BLaER1 treated with 17β-estradiol and CSF1 and Interleukin-3, amounts not matched to agents 10 nM and 100 nM (cell line): ENCODE results near the gene MEF2A.

Source experiments
- H3K27ac ChIP-seq, 11 experiments: shearing (Covaris generic); formaldehyde crosslinking; 2 replicates each; pipeline ENCODE4 v1.8.1; 2022
- H3K27me3 ChIP-seq, 11 experiments: shearing (Covaris generic); formaldehyde crosslinking; 2 replicates each; pipeline ENCODE4 v1.8.1; 2022
- H3K36me3 ChIP-seq, 11 experiments: shearing (Covaris generic); formaldehyde crosslinking; 2 replicates each; pipeline ENCODE4 v1.8.1; 2022
- H3K4me1 ChIP-seq, 10 experiments: shearing (Covaris generic); formaldehyde crosslinking; 2 replicates each; pipeline ENCODE4 v1.8.1; 2022
- H3K4me2 ChIP-seq, 11 experiments: shearing (Covaris generic); formaldehyde crosslinking; 2 replicates each; pipeline ENCODE4 v1.8.1; 2022
- H3K4me3 ChIP-seq, 10 experiments: shearing (Covaris generic); formaldehyde crosslinking; 2 replicates each; pipeline ENCODE4 v1.8.1; 2022
- H3K9ac ChIP-seq, 11 experiments: shearing (Covaris generic); formaldehyde crosslinking; 2 replicates each; pipeline ENCODE4 v1.8.1; 2022
- H3K9me3 ChIP-seq, 11 experiments: shearing (Covaris generic); formaldehyde crosslinking; replicated peaks in 1 of 11; 2 replicates each; pipeline ENCODE4 v1.8.1; 2022
- H4K20me1 ChIP-seq, 11 experiments: shearing (Covaris generic); formaldehyde crosslinking; 2 replicates each; pipeline ENCODE4 v1.8.1; 2022
- Cebpa-rat ChIP-seq, 11 experiments: shearing (Covaris generic); IDR thresholded peaks; 2 replicates each; pipeline ENCODE4 v1.8.1; 2022

Gene MEF2A

DNA sequence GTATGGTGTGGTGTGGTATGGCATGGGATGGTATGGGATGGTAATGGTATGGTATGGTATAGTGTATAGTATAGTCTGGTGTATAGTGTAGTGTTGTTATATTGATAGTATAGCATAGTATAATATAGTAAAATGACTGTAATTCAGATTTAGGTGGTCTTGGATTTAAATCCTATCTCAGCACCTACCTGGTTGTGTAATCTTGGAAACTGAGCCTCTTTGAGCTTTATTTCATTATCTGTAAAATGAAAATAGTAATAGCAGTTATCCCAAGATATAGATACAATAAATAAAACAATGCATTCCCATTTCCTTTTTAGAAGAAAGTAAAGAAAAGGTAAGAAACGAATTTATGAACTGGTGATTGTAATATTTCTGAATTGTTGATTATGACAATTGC, 27.5 kb upstream of the MEF2A start:
- Histone ChIP-seq H3K9ac (no peak overlapping the region), H3K4me3 (no peak overlapping the region), H4K20me1 (no peaks in the 10 kb centered on the region), H3K27me3 (no peaks in the 10 kb centered on the region), H3K36me3 (no peaks in the 10 kb centered on the region), H3K4me1 (peaks cover 0 to 11% (median 7%) of the 10 kb centered on the region in 10 experiments; a peak in 10 of 20 replicates), H3K4me2 (no peak overlapping the region), H3K9me3 (peaks cover 0 to 12% (median 9%) of the 10 kb centered on the region in 11 experiments; a peak in 16 of 22 replicates), H3K27ac (no peak overlapping the region)
- no peak for TF ChIP-seq Cebpa-rat (IDR thresholded peaks at IDR 0.05)

DNA sequence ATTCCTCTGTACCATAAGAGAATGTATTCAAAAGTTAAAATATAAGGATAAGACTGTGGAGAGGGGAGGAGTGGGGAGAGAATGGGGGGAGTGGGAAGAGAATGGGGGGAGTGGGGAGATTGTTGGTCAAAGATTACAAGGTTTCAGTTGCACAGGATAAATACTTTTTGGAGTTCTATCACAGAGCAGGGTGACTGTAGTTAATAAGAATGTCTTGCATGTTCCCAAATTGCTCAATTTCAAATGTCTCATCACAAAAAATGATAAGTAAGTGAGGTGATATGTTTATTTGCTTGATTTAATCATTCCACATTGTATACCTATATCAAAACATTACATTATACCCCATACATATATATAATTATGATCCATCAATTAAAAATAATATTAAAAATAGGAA, 23.0 kb upstream of the MEF2A start:
- Histone ChIP-seq H3K9ac (no peak overlapping the region), H4K20me1 (no peaks in the 10 kb centered on the region), H3K27me3 (no peaks in the 10 kb centered on the region), H3K36me3 (no peaks in the 10 kb centered on the region), H3K4me2 (no peak overlapping the region), H3K4me3 (no peak overlapping the region), H3K27ac (no peak overlapping the region), H3K4me1 (peaks cover 0 to 5% (median 0%) of the 10 kb centered on the region in 10 experiments; a peak in 2 of 20 replicates), H3K9me3 (no peaks in the 10 kb centered on the region)
- TF ChIP-seq Cebpa-rat (IDR thresholded peaks at IDR 0.05): no peak

DNA sequence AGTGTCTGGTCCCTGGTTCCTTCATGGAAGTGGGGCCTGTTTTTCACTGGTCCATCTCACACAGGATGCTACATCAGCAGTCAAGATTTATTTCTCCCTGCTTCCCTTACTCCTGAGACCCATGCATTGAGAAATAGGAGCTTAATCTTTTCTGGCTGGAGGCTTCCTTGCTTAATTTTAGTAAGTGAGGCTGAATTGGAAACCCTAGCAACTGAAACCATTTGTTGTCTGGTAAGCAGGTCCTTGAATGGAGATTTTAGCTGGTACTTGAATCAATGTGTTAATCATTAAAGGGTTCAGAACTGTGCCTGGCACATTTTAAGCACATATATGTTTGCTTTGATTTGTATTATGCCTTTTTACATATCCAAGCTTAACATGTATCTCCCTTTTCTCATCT, 20.2 kb upstream of the MEF2A start:
- no peak overlapping the region for H3K4me3 ChIP-seq
- no peak for TF ChIP-seq Cebpa-rat (IDR thresholded peaks at IDR 0.05)
- no peaks in the 10 kb centered on the region for H3K36me3 ChIP-seq
- H3K27me3 ChIP-seq: no peaks in the 10 kb centered on the region
- peaks cover 0 to 5% (median 0%) of the 10 kb centered on the region in 10 experiments; a peak in 2 of 20 replicates for H3K4me1 ChIP-seq
- no peak overlapping the region for H3K9ac ChIP-seq
- peaks cover 6 to 14% (median 11%) of the 10 kb centered on the region in 11 experiments; a peak in 15 of 22 replicates for H3K9me3 ChIP-seq
- H4K20me1 ChIP-seq: no peaks in the 10 kb centered on the region
- no peak overlapping the region for H3K27ac ChIP-seq
- H3K4me2 ChIP-seq: no peak overlapping the region

DNA sequence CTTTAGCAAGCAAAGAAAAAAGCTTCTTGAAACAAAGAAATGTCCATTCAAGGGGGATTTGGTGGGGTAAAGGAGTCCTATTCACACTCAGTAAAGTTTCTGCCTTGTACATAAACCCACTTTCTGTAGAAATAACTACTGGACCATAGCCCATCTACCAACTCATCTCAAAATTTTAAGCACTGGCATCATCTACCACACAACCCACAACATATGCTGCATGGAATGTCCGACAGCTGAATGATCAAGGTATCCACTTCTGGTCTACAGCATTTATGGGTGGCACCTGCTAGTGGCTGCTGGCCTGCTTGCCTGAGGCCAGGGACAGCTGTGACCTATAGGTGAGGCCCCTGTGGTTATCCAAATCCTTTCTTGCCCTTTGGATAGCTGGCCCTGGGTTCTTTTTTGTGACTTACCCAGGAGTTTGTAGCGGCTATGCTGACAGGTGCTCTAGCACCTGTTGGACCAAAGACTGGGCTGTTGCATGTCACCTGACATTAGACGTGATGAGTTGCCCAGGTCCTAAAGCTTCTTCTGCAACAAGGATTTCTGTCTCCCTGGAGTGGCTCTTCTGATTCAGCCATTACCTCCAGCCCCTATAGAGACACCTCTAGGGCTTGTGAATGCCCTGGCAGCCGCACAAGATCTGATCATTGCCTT, 19.2 kb upstream of the MEF2A start:
- Histone ChIP-seq H3K9ac (no peak overlapping the region), H4K20me1 (no peaks in the 10 kb centered on the region), H3K4me1 (peaks cover 0 to 5% (median 0%) of the 10 kb centered on the region in 10 experiments; a peak in 2 of 20 replicates), H3K27ac (no peak overlapping the region), H3K4me3 (no peak overlapping the region), H3K4me2 (no peak overlapping the region; a peak in 1 of 22 replicates), H3K9me3 (peaks cover 8 to 24% (median 15%) of the 10 kb centered on the region in 11 experiments; a peak in 15 of 22 replicates), H3K36me3 (no peaks in the 10 kb centered on the region), H3K27me3 (no peaks in the 10 kb centered on the region)
- no peak for TF ChIP-seq Cebpa-rat (IDR thresholded peaks at IDR 0.05)

DNA sequence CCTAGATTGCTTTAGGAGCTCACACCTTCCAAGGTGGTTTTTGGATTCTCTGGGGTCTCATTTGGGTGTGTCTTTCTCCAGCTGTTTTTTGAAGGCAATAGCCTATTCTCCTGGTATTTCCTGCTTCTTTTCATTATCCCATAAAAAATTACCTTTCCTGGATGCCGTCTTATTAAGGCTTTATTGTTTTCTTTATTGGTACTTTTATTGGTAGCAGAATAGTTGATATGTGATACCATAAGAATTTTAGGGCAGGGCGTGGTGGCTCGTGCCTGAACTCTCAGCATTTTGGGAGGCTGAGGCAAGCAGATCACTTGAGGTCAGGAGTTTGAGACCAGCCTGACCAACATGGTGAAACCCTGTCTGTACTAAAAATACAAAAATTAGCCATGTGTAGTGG, 18.3 kb upstream of the MEF2A start:
- no peak for TF ChIP-seq Cebpa-rat (IDR thresholded peaks at IDR 0.05)
- Histone ChIP-seq H3K4me3 (no peak overlapping the region), H4K20me1 (no peaks in the 10 kb centered on the region), H3K4me1 (peaks cover 0 to 5% (median 0%) of the 10 kb centered on the region in 10 experiments; a peak in 2 of 20 replicates), H3K36me3 (no peaks in the 10 kb centered on the region), H3K4me2 (no peak overlapping the region), H3K9me3 (peaks cover 8 to 28% (median 15%) of the 10 kb centered on the region in 11 experiments; a peak in 16 of 22 replicates), H3K27ac (no peak overlapping the region), H3K27me3 (no peaks in the 10 kb centered on the region), H3K9ac (no peak overlapping the region)

DNA sequence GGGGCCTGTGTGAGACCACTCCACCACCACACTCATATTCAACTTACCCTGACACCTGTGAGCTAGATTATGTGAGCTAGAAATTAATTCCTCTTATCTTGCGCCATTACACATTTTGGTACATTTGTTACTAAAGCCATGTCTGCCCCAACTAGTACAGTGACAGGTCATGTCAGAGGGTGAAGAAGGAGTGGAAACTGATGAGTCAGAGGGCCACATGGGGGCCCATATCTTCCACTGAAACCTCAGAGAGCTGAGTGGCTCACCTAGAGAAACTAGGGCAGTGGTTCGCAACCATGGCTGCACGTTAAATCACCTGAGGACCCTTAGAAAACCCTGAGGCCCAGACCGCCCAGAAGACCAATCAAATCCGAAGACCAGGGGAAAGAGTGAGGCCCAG, 15.7 kb upstream of the MEF2A start:
- Histone ChIP-seq H3K9me3 (peaks cover 8 to 28% (median 15%) of the 10 kb centered on the region in 11 experiments; a peak in 16 of 22 replicates), H3K4me2 (no peak overlapping the region)

DNA sequence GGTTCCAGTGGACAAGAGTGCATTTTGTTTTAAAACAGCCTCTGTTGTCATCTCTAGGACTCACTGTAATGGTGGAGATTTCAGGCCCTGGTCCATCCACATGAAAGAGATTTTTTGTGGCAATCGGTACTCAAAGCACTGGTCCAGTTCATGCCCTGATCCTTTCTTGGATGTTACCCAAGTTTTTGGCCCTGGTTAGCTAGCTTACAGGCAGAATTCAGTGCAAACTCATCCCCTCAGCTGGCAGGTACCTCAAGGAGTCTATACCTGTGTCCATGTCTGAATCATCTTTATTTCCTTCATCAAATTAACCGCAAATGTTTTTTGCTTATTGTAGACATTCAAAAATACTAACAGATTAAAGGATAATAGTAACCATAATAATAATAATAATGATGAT, 13.7 kb upstream of the MEF2A start:
- no peak overlapping the region for H3K9ac ChIP-seq
- H3K4me2 ChIP-seq: no peak overlapping the region
- H3K36me3 ChIP-seq: no peaks in the 10 kb centered on the region
- H3K9me3 ChIP-seq: peaks cover 8 to 28% (median 15%) of the 10 kb centered on the region in 11 experiments; a peak in 16 of 22 replicates
- peaks cover 0 to 13% (median 5%) of the 10 kb centered on the region in 10 experiments; a peak in 7 of 20 replicates for H3K4me1 ChIP-seq
- TF ChIP-seq Cebpa-rat (IDR thresholded peaks at IDR 0.05): no peak
- H3K4me3 ChIP-seq: no peak overlapping the region
- H3K27me3 ChIP-seq: no peaks in the 10 kb centered on the region
- no peaks in the 10 kb centered on the region for H4K20me1 ChIP-seq
- no peak overlapping the region for H3K27ac ChIP-seq

More for the DNA sequence above, 15.7 kb upstream of the MEF2A start:
- H3K4me3 ChIP-seq: no peak overlapping the region
- TF ChIP-seq Cebpa-rat (IDR thresholded peaks at IDR 0.05): no peak
- no peaks in the 10 kb centered on the region for H4K20me1 ChIP-seq
- no peaks in the 10 kb centered on the region for H3K27me3 ChIP-seq
- no peak overlapping the region for H3K9ac ChIP-seq
- peaks cover 0 to 5% (median 0%) of the 10 kb centered on the region in 10 experiments; a peak in 2 of 20 replicates for H3K4me1 ChIP-seq
- no peaks in the 10 kb centered on the region for H3K36me3 ChIP-seq
- H3K27ac ChIP-seq: no peak overlapping the region

DNA sequence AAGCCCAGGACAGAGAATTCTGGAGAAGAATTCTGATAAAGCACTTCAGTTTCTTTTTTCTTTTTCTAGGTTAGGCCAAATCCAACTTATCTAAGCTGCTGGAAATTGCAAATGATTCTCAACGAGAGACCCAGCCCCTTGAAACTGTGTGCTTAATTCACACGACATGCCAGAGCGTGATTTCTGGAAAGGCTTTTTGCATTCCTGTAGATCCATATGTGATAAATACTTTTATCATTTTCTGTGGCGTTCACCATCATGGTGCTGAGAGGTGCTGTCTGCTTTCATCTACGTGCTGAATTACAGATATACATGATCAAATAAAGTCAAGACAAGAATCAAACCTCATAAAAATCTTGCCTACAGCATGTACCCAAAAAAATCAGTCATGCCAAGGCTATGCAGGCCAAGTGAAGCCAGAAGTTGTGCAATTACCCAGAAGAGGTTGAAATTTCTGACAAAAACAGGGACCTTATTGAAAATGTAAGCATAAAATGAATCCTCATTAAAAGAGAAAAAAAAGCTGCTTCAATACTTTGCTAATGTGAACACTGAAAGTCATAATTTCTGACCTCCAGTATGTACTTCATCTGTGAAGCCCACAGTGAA, 10.8 kb upstream of the MEF2A start:
- H3K36me3 ChIP-seq: no peaks in the 10 kb centered on the region
- H4K20me1 ChIP-seq: no peaks in the 10 kb centered on the region
- H3K4me2 ChIP-seq: no peak overlapping the region
- peaks cover 0 to 13% (median 5%) of the 10 kb centered on the region in 10 experiments; a peak in 7 of 20 replicates for H3K4me1 ChIP-seq
- no peaks in the 10 kb centered on the region for H3K27me3 ChIP-seq
- H3K4me3 ChIP-seq: no peak overlapping the region
- peaks cover 3 to 22% (median 12%) of the 10 kb centered on the region in 11 experiments; a peak in 16 of 22 replicates for H3K9me3 ChIP-seq
- H3K27ac ChIP-seq: no peak overlapping the region
- no peak overlapping the region for H3K9ac ChIP-seq
- no peak for TF ChIP-seq Cebpa-rat (IDR thresholded peaks at IDR 0.05)

DNA sequence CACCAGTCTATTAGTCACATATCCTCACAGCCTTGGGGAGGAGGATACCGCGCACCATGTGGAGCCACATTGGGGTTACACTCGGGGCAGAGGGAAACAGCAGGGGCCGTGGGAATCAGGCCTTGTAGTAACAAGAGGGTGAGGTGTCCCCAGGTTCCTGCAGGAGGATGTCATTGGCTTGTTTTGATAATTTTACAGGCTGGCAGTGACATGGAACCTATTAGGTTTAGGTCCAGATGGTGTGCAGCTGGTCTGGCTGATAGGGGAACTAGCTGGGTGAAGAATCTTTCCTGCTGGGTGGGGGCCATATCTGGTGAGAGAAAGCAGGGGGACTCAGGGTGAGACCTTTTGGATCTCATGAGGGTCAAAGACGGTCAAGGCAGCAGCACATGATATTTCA, 9.8 kb upstream of the MEF2A start:
- no peak for TF ChIP-seq Cebpa-rat (IDR thresholded peaks at IDR 0.05)
- H3K27ac ChIP-seq: no peak overlapping the region
- H3K4me3 ChIP-seq: no peak overlapping the region
- H4K20me1 ChIP-seq: no peaks in the 10 kb centered on the region
- no peaks in the 10 kb centered on the region for H3K36me3 ChIP-seq
- no peaks in the 10 kb centered on the region for H3K27me3 ChIP-seq
- H3K4me1 ChIP-seq: peaks cover 0 to 13% (median 5%) of the 10 kb centered on the region in 10 experiments; a peak in 7 of 20 replicates
- H3K9me3 ChIP-seq: peaks cover 0 to 12% (median 2%) of the 10 kb centered on the region in 11 experiments; a peak in 9 of 22 replicates
- no peak overlapping the region for H3K9ac ChIP-seq
- peak overlapping the region in 4 of 11 experiments; percentile 5 to 33 (median 18); a peak in 5 of 22 replicates for H3K4me2 ChIP-seq
